Myocyte (in vitro differentiated cells): ENCODE results near the gene XPO5. TPM values are rescaled to one million over a fixed set of nuclear protein-coding genes. Genes with fewer than 3 reads are reported as not detected.
"Not testable (repeated sequence)": the region's sequence is repeated elsewhere in the genome, so short reads cannot be mapped to it uniquely, and the experiment has no call there.

ENCODE experiments used
- DNase-seq: peaks from one replicate; pipeline ENCODE4 v3.0.0-alpha.2; 2012; ENCODE audit warnings: low read depth
- polyA plus RNA-seq: library from polyadenylated mRNA; unstranded; fragments of >200 nt; gene quantifications from one replicate; pipeline ENCODE4 v1.2.1, GENCODE V29; 2012; ENCODE audit warnings: missing spikeins
- total RNA-seq: library from RNA; depleted of rRNA; stranded (reverse); fragments of >200 nt; gene quantifications from 2 replicates; pipeline ENCODE4 v1.2.3, GENCODE V29; 2014

Gene XPO5
- 33.4 and 34.1 TPM in 2 replicates for total RNA-seq
- 31.6 TPM for polyA plus RNA-seq

DNA sequence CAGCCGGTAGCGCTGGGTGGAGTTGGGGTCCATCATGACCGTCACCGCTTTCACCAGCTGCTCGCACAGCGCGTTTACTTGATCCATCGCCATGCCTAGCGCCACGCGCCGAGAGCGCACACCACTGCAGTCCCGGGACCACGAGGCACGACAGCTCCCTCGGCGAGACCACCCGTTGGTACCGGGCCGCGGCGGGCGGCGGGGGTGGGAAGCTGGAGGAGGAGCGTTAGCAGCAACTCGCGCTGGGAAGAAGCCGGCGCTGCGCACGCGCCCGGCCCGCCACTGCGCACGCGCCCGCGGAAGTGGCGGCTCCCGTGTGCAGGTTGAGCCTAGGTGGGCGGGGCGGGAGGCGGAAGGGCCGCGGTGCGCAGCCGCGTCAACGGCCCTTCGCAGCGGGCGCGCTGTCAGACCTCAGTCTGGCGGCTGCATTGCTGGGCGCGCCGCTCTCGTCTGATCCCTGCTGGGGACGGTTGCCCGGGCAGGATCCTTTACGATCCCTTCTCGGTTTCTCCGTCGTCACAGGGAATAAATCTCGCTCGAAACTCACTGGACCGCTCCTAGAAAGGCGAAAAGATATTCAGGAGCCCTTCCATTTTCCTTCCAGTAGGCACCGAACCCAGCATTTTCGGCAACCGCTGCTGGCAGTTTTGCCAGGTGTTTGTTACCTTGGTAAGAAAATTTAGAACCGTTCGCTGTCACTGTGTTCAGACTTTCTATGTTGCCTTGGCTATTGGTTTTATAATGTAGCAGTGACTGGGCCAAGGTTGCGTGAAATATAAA is at the start of gene XPO5, which contains the start of gene POLH:
Gene XPO5 (minus strand): TSS at position 267 of the 780 bp plus-strand sequence. CDS start 174 bp downstream, at position 93.
Gene POLH (plus strand): TSS at position 414 of the 780 bp plus-strand sequence. CDS start 6,135 bp downstream, outside the sequence.
- peak; percentile 93 for DNase-seq

GRCh38 chr6:43625393-43625992 is 49.7 kb upstream of the XPO5 start:
- DNase-seq: no peak

DNA sequence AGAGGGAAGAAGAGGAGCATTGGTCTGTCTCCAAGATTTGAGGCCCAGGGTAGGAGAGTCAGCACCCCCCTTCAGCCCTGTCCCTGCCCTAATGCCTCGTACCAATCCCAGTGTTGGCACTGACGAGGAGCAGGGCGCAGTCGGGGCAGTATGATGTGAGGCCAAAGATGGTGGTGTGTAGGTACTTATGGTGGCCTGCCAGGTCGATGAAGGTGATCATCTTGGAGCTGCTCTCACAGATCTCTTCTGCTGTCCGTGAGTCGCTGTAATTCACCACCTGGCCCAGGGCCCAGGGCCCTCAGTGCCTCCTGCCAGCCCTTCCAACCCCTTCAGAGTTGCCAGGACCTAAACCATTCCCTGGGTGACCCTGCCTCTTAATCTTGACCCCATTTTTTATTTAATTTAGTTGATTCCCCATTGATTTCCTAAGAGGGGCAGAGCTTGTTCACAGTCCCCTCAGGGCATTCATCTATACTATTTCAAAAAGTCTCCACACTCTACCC is 49.0 kb upstream of the XPO5 start:
- DNase-seq: no peak

GRCh38 chr6:43623880-43624785 is 48.3 kb upstream of the XPO5 start:
- peak; percentile 26 for DNase-seq

GRCh38 chr6:43622541-43622940 is 46.7 kb upstream of the XPO5 start:
- DNase-seq: no peak

DNA sequence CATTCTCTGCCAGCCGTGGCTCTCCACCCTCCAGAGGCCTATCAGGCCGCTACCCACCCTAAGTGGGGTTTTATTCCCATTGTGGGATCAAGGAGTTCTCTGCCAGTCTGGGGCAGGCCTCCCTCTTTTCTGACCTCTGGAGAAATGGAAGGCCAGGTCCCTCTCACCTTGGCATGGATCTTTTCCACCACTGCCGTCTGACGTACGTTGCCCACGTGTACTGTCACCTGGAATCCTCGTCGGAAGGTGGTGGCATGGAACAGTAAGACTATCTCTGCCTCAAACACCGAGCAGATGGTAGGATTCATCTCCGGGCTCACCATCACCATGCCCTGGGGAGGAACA is 46.0 kb upstream of the XPO5 start:
- no peak for DNase-seq

DNA sequence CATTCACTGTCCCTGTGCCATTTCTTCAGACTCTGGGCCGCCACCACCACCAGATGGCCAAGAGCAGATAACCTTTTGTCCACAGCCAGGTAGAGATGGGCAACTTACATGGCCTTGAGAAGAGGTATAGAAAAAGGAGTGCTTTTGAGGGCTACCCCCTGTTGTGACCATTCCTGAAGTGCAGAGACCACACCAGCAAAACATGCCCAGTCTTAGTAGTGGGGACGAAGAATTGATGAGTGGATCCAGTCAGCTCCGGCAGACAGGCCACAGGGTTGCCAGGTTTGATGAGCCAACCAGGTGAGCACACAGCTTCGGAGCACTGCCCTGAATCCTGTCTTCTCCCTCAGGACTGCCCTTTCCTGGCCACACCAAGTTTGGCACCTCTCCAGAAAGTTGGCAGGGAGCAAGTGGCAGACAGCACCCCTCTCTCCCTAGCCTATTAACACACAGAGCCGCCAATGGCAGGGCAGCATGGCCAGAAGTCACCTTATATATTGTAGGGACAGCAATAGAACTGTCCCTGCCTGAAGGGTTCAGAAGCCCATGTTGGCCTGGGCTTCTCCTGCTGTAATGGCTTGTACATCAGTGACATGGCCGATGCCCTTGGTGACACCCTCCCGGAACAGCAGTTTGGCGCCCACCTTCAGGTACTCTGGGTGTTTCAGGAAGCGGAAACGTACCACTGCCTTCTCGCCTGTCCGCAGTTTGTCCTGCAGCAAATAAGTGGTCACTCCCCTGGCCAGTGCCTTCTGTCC is 45.4 kb upstream of the XPO5 start:
- peak; percentile 12 for DNase-seq

DNA sequence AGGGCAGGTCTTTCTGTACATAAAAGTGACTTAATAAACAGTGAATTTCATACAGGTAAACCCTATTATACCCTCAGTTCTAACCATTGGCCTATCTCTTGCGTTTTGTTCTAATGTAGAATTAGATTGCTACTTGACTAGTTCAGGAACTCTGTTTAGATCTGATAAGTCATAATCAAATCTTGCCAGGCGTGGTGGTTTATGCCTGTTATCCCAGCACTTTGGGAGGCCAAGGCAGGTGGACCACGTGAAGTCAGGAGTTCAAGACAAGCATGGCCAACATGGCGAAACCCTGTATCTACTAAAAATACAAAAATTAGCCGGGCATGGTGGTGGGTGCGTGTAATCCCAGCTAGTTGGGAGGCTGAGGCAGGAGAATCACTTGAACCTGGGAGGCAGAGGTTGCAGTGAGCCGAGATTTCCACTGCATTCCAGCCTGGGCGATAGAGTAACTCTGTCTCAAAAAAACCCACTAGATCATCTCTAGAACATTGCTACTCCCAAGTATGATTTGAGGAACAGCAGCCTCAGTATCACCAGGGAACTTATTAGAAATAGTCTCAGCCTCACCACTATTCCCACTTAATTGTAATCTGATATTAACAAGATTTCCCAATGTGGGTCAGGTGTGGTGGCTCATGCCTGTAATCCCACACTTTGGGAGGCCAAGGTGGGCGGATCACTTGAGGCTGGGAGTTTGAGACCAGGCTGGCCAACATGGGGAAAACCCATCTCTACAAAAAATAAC is 41.1 kb upstream of the XPO5 start:
- peak; percentile 17 for DNase-seq

- no peak for DNase-seq
Measured at GRCh38 chr6:43614396-43614730, 38.5 kb upstream of the XPO5 start.

DNA sequence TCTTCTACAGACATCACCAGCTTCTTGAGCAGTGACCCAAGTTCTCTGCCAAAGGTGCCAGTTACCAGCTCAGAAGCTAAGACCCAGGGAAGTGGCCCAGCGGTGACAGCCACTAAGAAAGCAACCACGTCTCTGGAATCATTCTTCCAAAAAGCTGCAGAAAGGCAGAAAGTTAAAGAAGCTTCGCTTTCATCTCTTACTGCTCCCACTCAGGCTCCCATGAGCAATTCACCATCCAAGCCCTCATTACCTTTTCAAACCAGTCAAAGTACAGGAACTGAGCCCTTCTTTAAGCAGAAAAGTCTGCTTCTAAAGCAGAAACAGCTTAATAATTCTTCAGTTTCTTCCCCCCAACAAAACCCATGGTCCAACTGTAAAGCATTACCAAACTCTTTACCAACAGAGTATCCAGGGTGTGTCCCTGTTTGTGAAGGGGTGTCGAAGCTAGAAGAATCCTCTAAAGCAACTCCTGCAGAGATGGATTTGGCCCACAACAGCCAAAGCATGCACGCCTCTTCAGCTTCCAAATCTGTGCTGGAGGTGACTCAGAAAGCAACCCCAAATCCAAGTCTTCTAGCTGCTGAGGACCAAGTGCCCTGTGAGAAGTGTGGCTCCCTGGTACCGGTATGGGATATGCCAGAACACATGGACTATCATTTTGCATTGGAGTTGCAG is 38.0 kb upstream of the XPO5 start:
- DNase-seq: no peak

DNA sequence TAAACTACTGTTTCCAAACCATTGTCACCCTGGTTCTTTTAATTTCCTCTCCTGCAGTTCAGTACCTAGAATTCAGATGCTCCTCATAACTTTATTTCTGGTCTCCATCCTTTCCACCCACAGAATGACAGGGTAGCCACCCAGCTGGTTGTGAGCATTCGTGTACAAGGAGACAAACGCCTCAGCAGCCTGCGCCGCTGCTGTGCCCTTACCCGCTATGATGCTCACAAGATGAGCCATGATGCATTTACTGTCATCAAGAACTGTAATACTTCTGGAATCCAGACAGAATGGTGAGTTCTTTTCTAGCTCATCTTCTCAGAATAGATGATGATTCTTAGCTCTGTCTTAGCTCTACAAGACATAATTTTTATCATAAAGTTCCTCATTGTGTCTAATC is 34.6 kb upstream of the XPO5 start:
- no peak for DNase-seq

DNA sequence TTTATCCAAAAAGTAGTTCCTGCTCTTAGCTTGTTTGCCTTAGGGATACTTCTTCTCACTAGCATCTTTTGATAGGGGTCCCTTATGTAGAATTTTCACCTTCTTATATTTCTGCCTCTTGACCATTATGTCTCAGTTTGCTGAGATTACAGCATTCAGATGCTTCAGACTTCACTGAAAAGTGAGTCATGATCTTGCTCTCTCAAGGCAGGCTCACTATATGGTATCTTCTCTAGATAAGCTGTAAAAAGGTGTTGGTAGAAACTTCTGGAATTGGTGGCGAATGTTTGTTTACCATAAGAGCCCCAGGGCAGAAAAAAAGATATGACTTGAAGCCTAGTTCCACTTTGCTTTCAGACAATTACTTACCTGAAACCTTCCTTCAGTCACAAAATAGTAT is 33.6 kb upstream of the XPO5 start:
- DNase-seq: no peak

- no peak for DNase-seq
Measured at GRCh38 chr6:43608807-43609206, 33.0 kb upstream of the XPO5 start.

DNA sequence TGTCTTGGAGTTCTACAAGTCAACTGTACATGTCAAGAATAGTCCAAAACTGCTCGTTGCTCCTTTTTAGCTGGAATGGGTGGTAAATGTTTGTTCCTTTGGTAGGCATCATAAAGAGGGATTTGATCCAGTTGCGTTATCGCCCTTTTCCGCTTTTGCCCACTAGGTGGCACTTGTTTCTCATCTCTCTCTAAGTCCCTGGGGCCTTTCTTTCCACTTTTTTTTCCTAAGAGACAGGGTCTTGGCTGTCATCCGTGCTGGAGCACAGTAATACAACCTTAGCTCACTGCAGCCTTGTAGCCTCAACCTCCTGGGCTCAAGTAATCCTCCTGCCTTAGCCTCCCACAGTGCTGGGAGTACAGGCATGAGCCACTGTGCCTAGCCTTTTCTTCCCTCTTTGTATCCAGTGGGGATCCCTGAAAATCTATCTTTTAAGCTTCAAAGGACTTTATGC is 32.5 kb upstream of the XPO5 start:
- peak; percentile 80 for DNase-seq

DNA sequence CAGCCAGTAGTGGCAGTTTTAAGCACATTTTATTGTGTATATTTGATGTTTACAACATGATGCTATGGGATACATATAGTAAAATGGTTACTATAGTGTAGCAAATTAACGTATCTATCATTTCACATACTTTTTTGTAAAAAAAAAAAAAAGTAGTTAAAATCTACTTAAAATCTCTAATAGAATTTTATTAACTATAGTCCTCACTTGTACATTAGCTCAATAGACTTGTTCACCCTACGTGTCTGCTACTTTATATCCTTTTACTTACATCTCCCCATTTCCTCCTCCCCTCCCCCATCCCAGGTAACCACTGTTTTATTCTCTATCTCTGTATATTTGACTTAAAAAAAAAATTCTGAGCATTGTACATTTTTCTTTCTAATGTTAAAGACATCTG is 30.2 kb upstream of the XPO5 start:
- DNase-seq: no peak

DNA sequence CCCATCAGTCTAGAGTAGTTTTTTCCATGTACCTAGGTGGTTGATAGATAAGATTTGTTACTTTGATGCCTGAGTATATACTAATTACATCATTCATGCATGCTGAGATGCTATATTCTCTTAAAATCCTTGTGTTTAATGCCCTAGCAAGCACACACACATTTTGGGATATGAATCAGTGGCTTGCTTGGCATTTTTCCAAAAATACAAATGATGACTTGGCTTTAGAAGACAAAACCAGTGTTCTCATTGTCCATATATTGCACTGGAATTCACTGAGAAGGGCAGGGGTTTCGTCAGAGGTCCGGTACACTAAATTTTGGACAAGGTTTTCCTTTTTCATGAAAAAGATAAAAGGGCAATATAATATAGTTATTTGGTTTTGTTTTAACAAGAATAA is 28.3 kb upstream of the XPO5 start:
- DNase-seq: peak; percentile 32

GRCh38 chr6:43600595-43600994 is 24.8 kb upstream of the XPO5 start:
- DNase-seq: no peak

DNA sequence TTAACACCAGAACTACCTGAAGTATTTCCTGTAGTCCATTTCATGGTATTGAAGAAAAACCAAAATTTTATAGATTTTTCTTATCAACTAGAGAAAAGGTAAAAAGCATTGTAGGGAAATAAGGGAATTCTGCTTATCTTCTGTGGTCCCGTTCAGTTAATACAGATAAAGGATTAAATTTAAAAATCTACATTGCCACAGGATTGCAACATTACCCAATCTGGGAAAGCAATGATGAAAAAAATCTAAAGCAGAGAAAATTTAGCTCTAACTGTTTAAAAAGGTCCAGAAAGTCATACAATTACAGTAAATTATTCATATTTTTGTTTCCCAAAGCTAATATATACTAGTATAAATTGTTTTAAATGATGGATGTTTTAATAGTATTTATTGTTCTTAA is 18.1 kb upstream of the XPO5 start:
- no peak for DNase-seq

GRCh38 chr6:43589564-43589963 is 13.7 kb upstream of the XPO5 start:
- not testable (repeated sequence) for DNase-seq

- no peak for DNase-seq
Measured at GRCh38 chr6:43588194-43588593, 12.4 kb upstream of the XPO5 start.
